GM21515 (cell line): ENCODE measurements around the gene JUND.

Source experiments
- ATAC-seq: cut with Tn5 transposase; IDR thresholded peaks from one replicate; pipeline ENCODE4 v1.9.1; 2021; ENCODE audit not compliant: unreplicated experiment

Gene JUND

GRCh38 chr19:18291019-18291524 is 9.7 kb upstream of the JUND start:
- peak; percentile 20 for ATAC-seq

- ATAC-seq: no peak
Observed at GRCh38 chr19:18290302-18291018, 9.0 kb upstream of the JUND start.

GRCh38 chr19:18289471-18290301 is 8.3 kb upstream of the JUND start:
- no peak for ATAC-seq

GRCh38 chr19:18287836-18288772 is 6.7 kb upstream of the JUND start:
- ATAC-seq: no peak

- no peak for ATAC-seq
Observed at GRCh38 chr19:18286973-18287635, 5.7 kb upstream of the JUND start.

GRCh38 chr19:18284712-18285360 is 3.4 kb upstream of the JUND start:
- ATAC-seq: no peak

GRCh38 chr19:18283338-18283737 is 1.9 kb upstream of the JUND start:
- ATAC-seq: no peak

GRCh38 chr19:18282788-18283141 is 1.3 kb upstream of the JUND start:
- ATAC-seq: no peak

GRCh38 chr19:18282021-18282787 is 782 bp upstream of the JUND start:
- ATAC-seq: no peak

GRCh38 chr19:18280247-18281081 is 958 bp downstream of the JUND start:
- ATAC-seq: peak; percentile 14

- ATAC-seq: peak; percentile 32
Observed at GRCh38 chr19:18279516-18280246, 1.7 kb downstream of the JUND start.

- no peak for ATAC-seq
Observed at GRCh38 chr19:18279266-18279515, 2.2 kb downstream of the JUND start.

GRCh38 chr19:18278521-18279265 is 2.7 kb downstream of the JUND start:
- no peak for ATAC-seq

GRCh38 chr19:18274781-18275356 is 6.6 kb downstream of the JUND start:
- no peak for ATAC-seq

GRCh38 chr19:18274219-18274780 is 7.1 kb downstream of the JUND start, which contains the start of gene IQCN:
TSS of gene IQCN (minus strand) at chr19:18274452. CDS start at chr19:18269478, 4,974 bp downstream.
- no peak for ATAC-seq

GRCh38 chr19:18273561-18274218 is 7.7 kb downstream of the JUND start:
- no peak for ATAC-seq
